Ascending aorta (tissue), 2 donors: ENCODE results near the gene SKIC3. TPM values are rescaled to one million over a fixed set of nuclear protein-coding genes. Genes with fewer than 3 reads are reported as not detected.

Source experiments
- DNase-seq, 2 donors: peaks; one replicate each; pipeline ENCODE4 v3.0.0-alpha.2; 2019; ENCODE audit warnings: low spot score in 2 of 2
- H3K27ac ChIP-seq, 2 donors: fragments of 200-600 bp; sonication (generic); one replicate each; pipeline ENCODE4 v1.5.1; 2016 to 2017; ENCODE audit warnings: mild to moderate bottlenecking in 1 of 2
- H3K27me3 ChIP-seq: fragments of 200-600 bp; sonication (generic); one replicate; pipeline ENCODE4 v1.5.1; 2017
- H3K36me3 ChIP-seq, 2 donors: fragments of 200-600 bp; sonication (generic); one replicate each; pipeline ENCODE4 v1.5.1; 2016
- H3K4me1 ChIP-seq, 2 donors: fragments of 200-600 bp; sonication (generic); one replicate each; pipeline ENCODE4 v1.5.1; 2016 to 2017; ENCODE audit warnings: mild to moderate bottlenecking in 1 of 2
- H3K4me3 ChIP-seq, 2 donors: fragments of 200-600 bp; sonication (generic); one replicate each; pipeline ENCODE4 v1.5.1; 2016 to 2017; ENCODE audit warnings: mild to moderate bottlenecking in 1 of 2
- H3K9me3 ChIP-seq, 2 donors: fragments of 200-600 bp; sonication (generic); one replicate each; pipeline ENCODE4 v1.5.1; 2016
- intact Hi-C: fragments of 100-400 bp; cut with DNase I; formaldehyde crosslinking; loops from one replicate; pipeline ENCODE4 v1.15.1; 2023
- total RNA-seq: library from RNA; depleted of rRNA; stranded (reverse); fragments of >200 nt; gene quantifications from one replicate; pipeline ENCODE4 v1.1.0, GENCODE V29; 2016
- TF ChIP-seq, protein P1 (sequence below), 3 experiments: fragments of 200-600 bp in 2 of 3; fragments of 450-650 bp in 1 of 3; sonication (generic) in 2 of 3; IDR thresholded peaks; one replicate each; pipeline ENCODE4 v1.5.1; 2016 to 2019; ENCODE audit warnings: antibody characterized with exemption in 3 of 3, mild to moderate bottlenecking in 1 of 3, moderate library complexity in 1 of 3

SKIC3 gene
- total RNA-seq = 12.7 TPM

DNA sequence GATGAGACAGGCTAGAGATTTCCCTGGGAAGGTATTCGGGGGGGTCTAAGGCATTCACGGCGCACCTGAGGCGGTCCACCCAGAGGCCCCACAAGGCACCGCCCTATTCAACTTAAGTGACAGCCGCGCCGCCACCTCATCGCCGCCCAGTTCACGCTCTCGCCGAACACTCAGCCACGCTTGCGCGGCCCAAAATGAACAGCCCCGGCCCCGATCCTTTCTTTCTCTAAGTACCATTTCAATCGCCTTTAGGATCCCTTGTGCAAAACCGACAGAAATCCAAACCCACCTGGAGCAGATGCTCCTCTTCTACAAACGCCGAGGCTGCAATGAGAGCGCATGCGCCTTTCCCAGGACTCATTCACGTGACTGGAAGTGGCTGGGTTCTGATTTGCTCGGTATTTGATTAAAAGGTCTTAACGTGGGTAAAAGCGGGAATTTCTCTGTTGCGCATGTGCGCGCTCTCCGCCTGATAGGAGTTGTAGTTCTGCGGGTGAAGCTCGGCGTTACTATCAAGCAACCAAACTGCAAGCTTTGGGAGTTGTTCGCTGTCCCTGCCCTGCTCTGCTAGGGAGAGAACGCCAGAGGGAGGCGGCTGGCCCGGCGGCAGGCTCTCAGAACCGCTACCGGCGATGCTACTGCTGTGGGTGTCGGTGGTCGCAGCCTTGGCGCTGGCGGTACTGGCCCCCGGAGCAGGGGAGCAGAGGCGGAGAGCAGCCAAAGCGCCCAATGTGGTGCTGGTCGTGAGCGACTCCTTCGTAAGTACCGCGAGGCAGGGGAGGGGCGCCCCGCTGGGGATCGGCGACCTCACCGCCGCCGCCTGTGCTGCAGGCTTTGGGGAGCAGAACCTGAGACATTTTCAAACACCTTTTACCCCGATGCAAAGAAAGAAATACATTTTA lies at the start of gene SKIC3, which contains the start of gene ARSK:
Gene SKIC3 (minus strand): TSS at position 331 of the 902 bp plus-strand sequence. CDS start 7,827 bp downstream, outside the sequence.
Gene ARSK (plus strand): TSS at position 455 of the 902 bp plus-strand sequence. CDS start 178 bp downstream, at position 633.
- Histone ChIP-seq H3K27ac (peak within 1 kb of the TSS; percentile 84 to 86), H3K36me3 (peaks cover 0 to 2% of the 10 kb centered on the region in 2 donors), H3K4me1 (peaks cover 0 to 13% of the 10 kb centered on the region in 2 donors), H3K27me3 (no peaks in the 10 kb centered on the region), H3K4me3 (peak within 1 kb of the TSS; percentile 79 to 87), H3K9me3 (no peaks in the 10 kb centered on the region)
- peak; percentile 83 to 98 for DNase-seq
- intact Hi-C loops = loop anchor here (10.0 kb wide), 3 partner anchors 90 to 1630 kb away; partner anchors contain the start of genes RFESD, RHOBTB3 and RIOK2
- TF ChIP-seq, protein P1, sequence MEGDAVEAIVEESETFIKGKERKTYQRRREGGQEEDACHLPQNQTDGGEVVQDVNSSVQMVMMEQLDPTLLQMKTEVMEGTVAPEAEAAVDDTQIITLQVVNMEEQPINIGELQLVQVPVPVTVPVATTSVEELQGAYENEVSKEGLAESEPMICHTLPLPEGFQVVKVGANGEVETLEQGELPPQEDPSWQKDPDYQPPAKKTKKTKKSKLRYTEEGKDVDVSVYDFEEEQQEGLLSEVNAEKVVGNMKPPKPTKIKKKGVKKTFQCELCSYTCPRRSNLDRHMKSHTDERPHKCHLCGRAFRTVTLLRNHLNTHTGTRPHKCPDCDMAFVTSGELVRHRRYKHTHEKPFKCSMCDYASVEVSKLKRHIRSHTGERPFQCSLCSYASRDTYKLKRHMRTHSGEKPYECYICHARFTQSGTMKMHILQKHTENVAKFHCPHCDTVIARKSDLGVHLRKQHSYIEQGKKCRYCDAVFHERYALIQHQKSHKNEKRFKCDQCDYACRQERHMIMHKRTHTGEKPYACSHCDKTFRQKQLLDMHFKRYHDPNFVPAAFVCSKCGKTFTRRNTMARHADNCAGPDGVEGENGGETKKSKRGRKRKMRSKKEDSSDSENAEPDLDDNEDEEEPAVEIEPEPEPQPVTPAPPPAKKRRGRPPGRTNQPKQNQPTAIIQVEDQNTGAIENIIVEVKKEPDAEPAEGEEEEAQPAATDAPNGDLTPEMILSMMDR (IDR thresholded peaks at IDR 0.05) = peak; percentile 24 to 52 (median 31)

DNA sequence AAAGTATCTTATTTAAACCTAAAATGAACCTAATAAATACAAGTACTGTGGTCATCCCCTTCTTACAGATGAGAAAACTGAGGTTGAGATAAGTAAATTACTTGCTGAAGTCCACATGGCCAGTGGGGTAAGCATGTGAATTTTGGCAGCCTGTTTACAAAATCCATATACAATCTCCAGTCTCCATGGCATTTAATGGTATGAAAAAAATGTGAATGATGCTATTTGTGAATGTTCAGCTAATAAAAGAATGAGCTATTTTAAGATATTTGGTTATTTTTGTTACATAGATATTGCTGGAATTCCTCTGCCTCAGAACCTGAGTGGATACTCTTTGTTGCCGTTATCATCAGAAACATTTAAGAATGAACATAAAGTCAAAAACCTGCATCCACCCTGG lies 45.8 kb upstream of the SKIC3 start:
- Histone ChIP-seq H3K27ac (no peak overlapping the region), H3K4me3 (no peak overlapping the region), H3K36me3 (no peaks in the 10 kb centered on the region), H3K27me3 (no peaks in the 10 kb centered on the region), H3K4me1 (no peaks in the 10 kb centered on the region), H3K9me3 (no peaks in the 10 kb centered on the region)
- no peak for DNase-seq
- TF ChIP-seq, protein P1 (IDR thresholded peaks at IDR 0.05) = no peak
- intact Hi-C loops = no loop called here

DNA sequence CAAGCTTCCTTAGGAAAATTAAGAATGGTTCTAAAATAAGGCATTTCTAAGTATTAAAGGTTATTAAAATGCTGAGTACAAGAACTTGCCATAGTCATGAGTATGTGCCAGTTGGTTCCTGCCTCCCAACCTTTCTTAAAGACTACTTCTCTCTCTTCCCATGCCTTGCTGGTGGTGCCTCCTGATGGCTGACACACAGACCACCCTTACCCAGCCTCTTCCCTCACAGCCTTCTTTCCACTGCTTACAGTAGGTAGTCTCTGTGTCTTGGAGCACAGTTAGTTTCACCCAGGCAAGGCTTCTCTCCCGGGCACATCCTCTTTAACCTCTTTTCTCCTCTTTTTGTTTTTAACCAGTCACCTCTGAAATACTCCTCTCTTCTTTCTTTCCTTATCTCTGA lies 44.5 kb upstream of the SKIC3 start:
- no peak for DNase-seq
- Histone ChIP-seq H3K27ac (no peak overlapping the region), H3K4me3 (no peak overlapping the region), H3K36me3 (no peaks in the 10 kb centered on the region), H3K9me3 (no peaks in the 10 kb centered on the region), H3K27me3 (no peaks in the 10 kb centered on the region), H3K4me1 (no peaks in the 10 kb centered on the region)
- TF ChIP-seq, protein P1 (IDR thresholded peaks at IDR 0.05) = no peak
- intact Hi-C loops = no loop called here

DNA sequence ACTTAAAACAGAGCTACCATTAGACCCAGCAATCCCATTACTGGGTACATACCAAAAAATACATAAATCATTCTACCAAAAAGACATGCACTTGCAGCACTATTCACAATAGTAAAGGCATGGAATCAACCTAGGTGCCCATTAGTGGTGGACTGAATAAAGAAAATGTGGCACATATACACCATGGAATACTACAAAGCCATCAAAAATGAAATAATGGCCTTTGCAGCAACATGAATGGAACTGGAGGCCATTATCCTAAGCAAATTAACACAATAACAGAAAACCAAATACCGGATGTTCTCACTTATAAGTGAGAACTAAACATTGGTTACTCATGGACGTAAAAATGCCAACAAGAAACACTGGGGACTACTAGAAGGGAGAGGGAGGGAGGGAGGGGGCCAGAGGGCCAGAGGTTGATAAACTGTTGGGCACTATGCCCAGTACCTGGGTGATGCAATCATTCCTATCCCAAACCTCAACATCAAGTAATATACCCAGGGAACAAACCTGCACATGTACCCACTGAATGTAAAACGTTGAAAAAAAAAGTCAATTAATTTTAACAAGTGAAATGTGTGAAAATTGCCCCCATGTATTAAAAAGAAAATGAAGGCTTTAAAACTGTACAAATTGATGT lies 40.6 kb upstream of the SKIC3 start:
- Histone ChIP-seq H3K4me1 (no peaks in the 10 kb centered on the region), H3K9me3 (no peaks in the 10 kb centered on the region), H3K27me3 (no peaks in the 10 kb centered on the region), H3K27ac (no peak overlapping the region), H3K4me3 (no peak overlapping the region), H3K36me3 (no peaks in the 10 kb centered on the region)
- no peak for DNase-seq
- intact Hi-C loops = no loop called here
- TF ChIP-seq, protein P1 (IDR thresholded peaks at IDR 0.05) = no peak

DNA sequence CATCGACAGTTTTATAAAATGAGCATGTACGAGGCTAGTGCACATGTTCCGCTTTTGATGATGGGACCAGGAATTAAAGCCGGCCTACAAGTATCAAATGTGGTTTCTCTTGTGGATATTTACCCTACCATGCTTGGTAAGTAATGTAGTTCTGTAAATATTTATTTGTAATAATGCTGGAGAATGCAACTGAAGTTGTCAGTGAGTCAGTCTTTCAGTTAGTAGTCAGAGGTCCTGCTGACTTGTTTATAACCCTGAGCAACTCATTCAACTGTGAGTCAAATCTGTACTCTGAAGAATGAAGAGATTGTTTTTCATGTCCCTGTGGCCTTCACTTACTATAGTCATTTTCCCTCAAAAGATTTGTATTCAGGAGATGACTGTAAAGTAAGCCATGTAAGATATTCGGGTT lies 36.7 kb upstream of the SKIC3 start:
- TF ChIP-seq, protein P1 (IDR thresholded peaks at IDR 0.05) = no peak

More for the DNA sequence above, 36.7 kb upstream of the SKIC3 start:
- DNase-seq = no peak
- intact Hi-C loops = no loop called here
- H3K36me3 ChIP-seq = no peaks in the 10 kb centered on the region
- no peaks in the 10 kb centered on the region for H3K4me1 ChIP-seq
- no peak overlapping the region for H3K4me3 ChIP-seq
- no peaks in the 10 kb centered on the region for H3K9me3 ChIP-seq
- no peaks in the 10 kb centered on the region for H3K27me3 ChIP-seq
- no peak overlapping the region for H3K27ac ChIP-seq
